HG02884 (cell line): ENCODE data around the gene DCDC2C.

Experiments used
- ATAC-seq: cut with Tn5 transposase; IDR thresholded peaks from one replicate; pipeline ENCODE4 v1.9.1; 2021; ENCODE audit warnings: mild to moderate bottlenecking, moderate library complexity; ENCODE audit not compliant: unreplicated experiment

The DCDC2C gene

GRCh38 chr2:3769766-3770165, 66.4 kb downstream of the DCDC2C start:
- ATAC-seq, result no peak

GRCh38 chr2:3770724-3771415, 67.5 kb downstream of the DCDC2C start:
- no peak for ATAC-seq

DNA sequence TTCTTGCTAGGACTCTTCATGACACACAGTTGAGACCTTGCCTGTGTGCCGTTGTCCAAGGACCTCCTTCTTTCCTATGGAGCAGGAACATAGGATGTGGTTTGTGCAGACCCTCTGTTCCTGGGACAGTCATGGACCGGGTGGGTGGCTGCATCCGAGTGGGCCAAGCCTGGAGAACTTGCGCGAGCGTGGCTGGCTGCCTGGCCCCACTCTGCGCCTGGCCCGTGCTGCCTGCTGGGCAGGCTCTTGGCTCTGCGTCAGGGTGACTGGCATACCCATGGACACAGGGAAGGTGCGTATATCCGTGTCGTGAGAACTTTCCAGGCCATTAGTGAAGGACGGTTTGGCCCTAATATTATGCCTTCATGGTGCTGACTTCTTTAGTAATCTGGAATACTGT, 68.2 kb downstream of the DCDC2C start:
- ATAC-seq, result no peak

DNA sequence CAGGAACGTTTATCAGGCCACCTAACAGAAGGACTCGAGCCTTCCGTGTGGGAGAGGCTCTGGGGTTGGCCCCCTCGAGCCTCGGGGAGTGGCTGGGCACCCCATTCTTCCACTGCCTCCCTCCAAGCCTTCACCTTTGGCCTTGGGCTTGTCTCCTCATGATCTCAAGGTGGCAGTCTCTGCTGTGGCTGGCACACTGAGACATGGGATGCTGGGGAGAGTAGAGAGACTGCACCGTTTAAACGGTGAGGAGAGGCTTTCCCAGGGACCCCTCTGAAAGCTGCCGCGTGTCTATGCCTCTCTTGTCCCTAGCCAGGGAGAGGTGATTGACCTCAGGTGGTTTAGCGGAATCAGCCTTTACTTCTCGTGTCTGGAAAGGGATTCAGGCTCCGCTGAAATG, 71.0 kb downstream of the DCDC2C start:
- ATAC-seq, result no peak

DNA sequence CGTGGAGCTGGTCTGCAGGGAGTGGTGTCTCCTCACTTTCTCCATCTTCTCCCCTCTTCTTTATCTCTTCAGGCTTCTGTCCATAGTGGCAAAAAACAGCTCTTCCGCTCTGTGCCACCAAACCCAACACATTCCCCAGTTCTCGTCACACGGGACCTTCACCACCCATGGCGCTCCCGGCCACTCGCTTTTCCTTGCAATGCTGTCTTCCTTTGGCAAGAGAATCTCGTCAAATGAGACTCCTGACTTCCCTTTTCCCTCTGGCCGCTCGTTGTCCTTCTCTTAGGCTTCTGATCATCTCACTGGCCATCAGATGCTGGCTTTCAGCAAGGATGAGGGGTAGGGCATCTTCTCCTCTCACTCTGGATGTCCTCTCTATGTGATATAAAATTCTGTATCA, 72.9 kb downstream of the DCDC2C start:
- no peak for ATAC-seq

GRCh38 chr2:3777966-3778365, 74.6 kb downstream of the DCDC2C start:
- no peak for ATAC-seq

DNA sequence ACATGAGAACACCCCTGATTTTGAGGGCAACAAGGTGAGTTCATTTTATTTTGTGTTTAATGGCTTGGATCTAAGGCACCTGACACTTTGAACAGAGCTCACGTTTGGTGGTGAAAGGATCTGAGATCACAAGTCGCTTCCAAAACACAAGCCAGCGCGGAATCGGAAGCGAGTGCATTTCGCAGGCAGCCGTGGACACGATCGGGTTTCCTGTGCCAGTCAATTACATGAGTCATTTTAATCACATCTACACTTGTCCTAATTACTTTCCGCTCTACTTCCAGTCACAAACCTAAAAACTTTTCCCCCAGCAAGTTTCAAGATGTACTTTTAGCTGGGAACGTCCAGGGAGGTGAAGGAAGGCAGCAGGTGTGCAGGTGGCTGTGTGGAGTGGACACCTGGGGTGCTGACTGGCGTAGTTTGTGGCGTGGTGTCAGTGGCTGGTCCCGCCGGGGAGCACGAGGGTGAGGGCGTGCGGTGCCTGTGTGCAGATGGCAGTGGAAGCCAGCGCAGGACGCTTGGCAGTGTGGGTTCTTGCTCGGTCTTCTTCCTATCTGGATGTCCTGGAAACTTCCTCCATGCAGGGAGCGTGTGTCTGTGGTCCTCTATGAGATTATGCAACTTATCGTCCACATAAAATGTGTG, 75.6 kb downstream of the DCDC2C start:
- no peak for ATAC-seq

GRCh38 chr2:3779496-3780049, 76.2 kb downstream of the DCDC2C start:
- no peak for ATAC-seq

DNA sequence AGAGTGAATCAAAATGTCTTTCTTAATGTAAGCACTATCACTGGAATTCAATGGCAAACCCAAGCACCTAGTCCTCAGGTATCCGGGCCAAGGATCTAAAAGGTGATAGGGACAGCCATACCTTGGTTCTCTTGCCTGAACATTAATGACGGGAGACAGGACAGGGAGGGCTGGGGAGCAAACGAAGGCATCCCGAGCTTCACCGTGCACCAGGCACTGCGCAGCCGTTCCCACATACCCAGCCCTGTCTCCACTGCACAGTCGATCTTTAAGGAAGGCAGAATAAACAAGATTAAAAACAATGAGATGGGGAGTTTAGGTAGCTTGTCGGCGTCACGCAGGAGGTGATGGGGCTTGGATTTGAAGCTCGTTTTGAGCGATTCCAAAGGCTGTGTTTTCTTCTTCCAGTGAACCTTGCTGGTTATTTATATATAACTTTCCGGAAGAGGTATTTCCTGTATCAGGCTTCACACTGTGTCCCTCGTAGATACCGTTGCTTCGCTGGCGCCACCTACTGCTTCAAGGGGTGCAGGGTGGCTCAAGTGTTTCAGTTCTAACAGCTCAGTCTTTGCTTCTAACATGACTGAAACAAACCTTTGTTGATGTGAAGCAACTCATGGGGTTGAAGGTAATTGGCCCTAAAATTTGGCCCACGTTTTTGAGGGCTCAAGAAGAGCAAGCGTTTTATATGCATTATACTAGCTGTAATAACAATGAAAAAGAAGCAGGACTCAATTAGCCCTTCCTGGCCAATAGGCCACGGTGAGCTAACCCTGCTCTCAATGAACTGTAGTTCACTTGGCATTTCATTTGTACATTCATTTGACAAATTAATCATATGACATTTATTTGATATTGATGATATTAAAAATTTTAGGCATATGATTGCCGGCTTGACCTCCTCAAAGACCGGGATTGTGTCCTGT, 77.4 kb downstream of the DCDC2C start:
- ATAC-seq, result peak; percentile 99

DNA sequence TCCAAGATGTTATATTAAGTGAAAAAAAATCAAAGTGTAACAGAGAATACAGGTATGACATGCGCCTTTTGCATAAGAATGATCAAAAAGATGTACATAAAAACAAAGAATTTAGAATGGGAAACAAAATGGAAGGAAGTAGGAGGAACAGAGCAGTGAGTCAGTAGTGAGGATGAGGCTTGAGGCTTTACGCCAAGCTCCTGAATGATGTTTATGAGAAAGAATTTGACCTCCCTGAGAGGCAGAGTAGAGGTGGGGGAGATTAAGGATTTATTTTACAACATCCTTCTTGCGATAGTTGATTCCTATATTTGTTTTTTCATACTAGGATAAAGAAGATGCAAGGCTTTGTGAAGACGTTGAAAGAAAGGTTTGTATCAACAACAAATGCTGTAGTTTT, 81.4 kb downstream of the DCDC2C start:
- no peak for ATAC-seq

- no peak for ATAC-seq
Measured at GRCh38 chr2:3785220-3785889, 82.0 kb downstream of the DCDC2C start.

DNA sequence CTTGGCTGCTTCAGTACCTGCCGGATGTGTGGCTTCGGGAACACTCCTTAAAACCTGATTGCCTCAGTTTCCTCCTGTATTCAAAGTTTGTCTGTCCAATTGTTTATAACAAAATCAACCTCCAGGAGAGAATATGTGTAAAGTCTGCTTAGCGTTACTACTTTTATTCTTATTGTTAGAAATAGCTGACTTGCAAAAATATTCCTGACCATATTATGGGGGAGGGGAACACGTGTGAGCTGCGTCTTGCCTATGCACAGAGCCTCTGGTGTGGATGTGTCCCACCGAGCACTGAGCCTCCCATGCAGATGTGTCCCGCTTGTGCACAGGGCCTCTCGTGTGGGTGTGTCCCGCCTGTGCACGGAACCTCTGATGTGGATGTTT, 82.5 kb downstream of the DCDC2C start:
- ATAC-seq, result no peak

- ATAC-seq, result no peak
Measured at GRCh38 chr2:3787768-3788167, 84.4 kb downstream of the DCDC2C start.

DNA sequence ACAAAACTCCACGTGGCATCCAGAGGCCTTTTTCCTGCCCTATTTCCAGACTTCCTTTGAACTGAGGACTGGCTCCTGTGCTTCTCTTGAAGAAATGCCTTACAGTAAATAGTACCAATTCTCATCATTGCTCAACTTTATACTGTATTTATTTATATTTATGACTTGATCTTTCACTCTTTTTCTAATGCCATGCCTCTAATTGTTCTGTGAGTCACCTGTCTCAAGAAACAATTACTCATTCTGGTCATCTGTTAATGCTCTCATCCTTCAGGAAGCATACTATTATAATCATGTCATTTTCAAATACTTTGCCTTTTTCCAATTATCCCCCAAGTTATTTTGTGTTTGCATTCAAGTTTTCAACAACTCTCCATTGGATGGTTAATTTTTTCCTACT, 85.9 kb downstream of the DCDC2C start:
- no peak for ATAC-seq

GRCh38 chr2:3793249-3793648, 89.9 kb downstream of the DCDC2C start:
- no peak for ATAC-seq

GRCh38 chr2:3801506-3801905, 98.1 kb downstream of the DCDC2C start:
- ATAC-seq, result no peak

DNA sequence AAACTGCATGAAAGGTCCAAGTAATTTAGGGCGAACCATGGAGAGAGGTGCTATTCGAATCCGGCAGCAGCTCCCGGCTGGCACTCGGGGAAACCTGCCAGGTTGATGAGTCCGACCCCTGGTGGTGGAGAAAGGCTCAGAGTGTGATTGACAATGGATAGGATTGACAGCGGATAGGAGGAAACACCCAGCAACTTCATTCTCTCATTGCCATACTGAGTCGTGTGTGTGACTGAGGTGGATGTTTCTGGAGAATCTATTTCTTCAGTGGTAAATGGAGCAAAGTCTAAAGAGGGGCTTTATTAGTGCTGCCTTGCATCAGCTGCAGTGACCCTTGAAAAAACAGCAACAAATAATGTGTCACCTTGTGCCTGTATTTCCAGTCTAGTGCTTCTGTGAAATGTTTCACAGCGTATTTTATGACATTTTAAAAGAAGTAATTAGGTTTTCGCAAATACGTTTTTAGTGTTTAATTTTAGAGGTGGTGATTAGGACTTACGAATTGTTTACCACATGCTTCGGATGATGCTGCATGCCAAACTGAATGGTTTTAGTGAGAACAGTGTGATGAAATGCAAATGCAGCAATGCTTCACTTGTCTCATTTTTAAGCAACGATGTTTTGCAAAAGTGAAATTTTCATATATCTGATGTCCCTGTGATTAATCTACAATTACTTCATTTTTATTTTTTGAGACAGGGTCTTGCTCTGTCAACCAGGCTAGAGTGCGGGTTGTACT, 102.0 kb downstream of the DCDC2C start:
- ATAC-seq, result no peak

GRCh38 chr2:3806168-3806567, 102.8 kb downstream of the DCDC2C start:
- no peak for ATAC-seq

- no peak for ATAC-seq
Measured at GRCh38 chr2:3806730-3807129, 103.4 kb downstream of the DCDC2C start.

GRCh38 chr2:3807853-3808252, 104.5 kb downstream of the DCDC2C start:
- no peak for ATAC-seq
